Measurements from ENCODE around the gene USP13.

DNA sequence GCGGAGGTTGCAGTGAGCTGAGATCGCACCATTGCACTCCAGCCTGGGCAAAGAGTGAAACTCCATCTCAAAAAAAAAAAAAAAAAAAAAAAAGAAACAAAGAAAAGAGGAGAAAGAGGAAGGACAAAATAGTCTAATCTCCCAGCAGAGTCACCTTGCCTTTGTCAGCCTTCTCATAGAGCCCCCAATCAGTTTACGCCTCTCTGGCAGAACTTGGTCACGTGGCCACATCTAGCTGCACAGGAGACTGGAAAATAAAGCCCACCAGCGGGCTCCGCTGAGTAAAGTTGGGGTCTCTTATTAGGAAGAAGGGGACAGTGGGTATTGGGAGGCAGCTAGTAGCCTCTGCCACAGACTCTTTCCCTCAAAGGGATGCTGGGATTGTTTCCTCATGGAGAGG is 41.9 kb downstream of the USP13 start:
- no peak for TF ChIP-seq POLR2A (IDR thresholded peaks at IDR 0.05; ENCODE audit: low read depth, low read length)
- no peak for TF ChIP-seq CTCF (conservative IDR thresholded peaks at IDR 0.05; ENCODE audit: low read depth, low read length)
- TF ChIP-seq RFX5 (IDR thresholded peaks at IDR 0.05; ENCODE audit: low read depth, low read length), result no peak
- TF ChIP-seq BHLHE40 (IDR thresholded peaks at IDR 0.05; ENCODE audit: low read depth, low read length), result no peak
- no peak for TF ChIP-seq SMC3 (IDR thresholded peaks at IDR 0.05; ENCODE audit: low read depth, low read length)
- TF ChIP-seq, protein P1, sequence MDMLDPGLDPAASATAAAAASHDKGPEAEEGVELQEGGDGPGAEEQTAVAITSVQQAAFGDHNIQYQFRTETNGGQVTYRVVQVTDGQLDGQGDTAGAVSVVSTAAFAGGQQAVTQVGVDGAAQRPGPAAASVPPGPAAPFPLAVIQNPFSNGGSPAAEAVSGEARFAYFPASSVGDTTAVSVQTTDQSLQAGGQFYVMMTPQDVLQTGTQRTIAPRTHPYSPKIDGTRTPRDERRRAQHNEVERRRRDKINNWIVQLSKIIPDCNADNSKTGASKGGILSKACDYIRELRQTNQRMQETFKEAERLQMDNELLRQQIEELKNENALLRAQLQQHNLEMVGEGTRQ (IDR thresholded peaks at IDR 0.05; ENCODE audit: low read depth, low read length), result no peak
- no peak for TF ChIP-seq MAFK (IDR thresholded peaks at IDR 0.05; ENCODE audit: low read depth, low read length)
- TF ChIP-seq MAZ (IDR thresholded peaks at IDR 0.05; ENCODE audit: borderline replicate concordance, low read depth, low read length), result no peak
- TF ChIP-seq RAD21 (IDR thresholded peaks at IDR 0.05; ENCODE audit: low read length), result no peak
- TF ChIP-seq RCOR1 (IDR thresholded peaks at IDR 0.05; ENCODE audit: insufficient replicate concordance, low read length), result no peak
- TF ChIP-seq FOS (IDR thresholded peaks at IDR 0.05; ENCODE audit: low read depth, low read length), result no peak
- TF ChIP-seq MXI1 (IDR thresholded peaks at IDR 0.05; ENCODE audit: borderline replicate concordance, low read depth, low read length), result no peak
- no peak for TF ChIP-seq CEBPB (IDR thresholded peaks at IDR 0.05; ENCODE audit: low read depth, low read length)
- no peak for TF ChIP-seq ELK1 (IDR thresholded peaks at IDR 0.05; ENCODE audit: borderline replicate concordance, low read depth, low read length)
